ENCODE measurements around the gene PCCB.

GRCh38 chr3:136327671-136328070 lies 77.5 kb downstream of the PCCB start:
- no peak for TF ChIP-seq POLR2AphosphoS5 (IDR thresholded peaks at IDR 0.05; ENCODE audit: insufficient read depth, low read depth, low read length)
- TF ChIP-seq, protein P1, sequence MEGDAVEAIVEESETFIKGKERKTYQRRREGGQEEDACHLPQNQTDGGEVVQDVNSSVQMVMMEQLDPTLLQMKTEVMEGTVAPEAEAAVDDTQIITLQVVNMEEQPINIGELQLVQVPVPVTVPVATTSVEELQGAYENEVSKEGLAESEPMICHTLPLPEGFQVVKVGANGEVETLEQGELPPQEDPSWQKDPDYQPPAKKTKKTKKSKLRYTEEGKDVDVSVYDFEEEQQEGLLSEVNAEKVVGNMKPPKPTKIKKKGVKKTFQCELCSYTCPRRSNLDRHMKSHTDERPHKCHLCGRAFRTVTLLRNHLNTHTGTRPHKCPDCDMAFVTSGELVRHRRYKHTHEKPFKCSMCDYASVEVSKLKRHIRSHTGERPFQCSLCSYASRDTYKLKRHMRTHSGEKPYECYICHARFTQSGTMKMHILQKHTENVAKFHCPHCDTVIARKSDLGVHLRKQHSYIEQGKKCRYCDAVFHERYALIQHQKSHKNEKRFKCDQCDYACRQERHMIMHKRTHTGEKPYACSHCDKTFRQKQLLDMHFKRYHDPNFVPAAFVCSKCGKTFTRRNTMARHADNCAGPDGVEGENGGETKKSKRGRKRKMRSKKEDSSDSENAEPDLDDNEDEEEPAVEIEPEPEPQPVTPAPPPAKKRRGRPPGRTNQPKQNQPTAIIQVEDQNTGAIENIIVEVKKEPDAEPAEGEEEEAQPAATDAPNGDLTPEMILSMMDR (IDR thresholded peaks at IDR 0.05; ENCODE audit: extremely low read depth in 1 of 2, insufficient read depth in 1 of 2, low read depth in 1 of 2, low read length in 2 of 2): no peak

All from endothelial cell of umbilical vein (primary cell).